ENCODE measurements around the gene CMYA5.
A peak's percentile ranks its signal among the peaks of the same experiment; 100 is the strongest.
"Not testable (repeated sequence)": the region's sequence is repeated elsewhere in the genome, so short reads cannot be mapped to it uniquely, and the experiment has no call there.

CMYA5 gene

DNA sequence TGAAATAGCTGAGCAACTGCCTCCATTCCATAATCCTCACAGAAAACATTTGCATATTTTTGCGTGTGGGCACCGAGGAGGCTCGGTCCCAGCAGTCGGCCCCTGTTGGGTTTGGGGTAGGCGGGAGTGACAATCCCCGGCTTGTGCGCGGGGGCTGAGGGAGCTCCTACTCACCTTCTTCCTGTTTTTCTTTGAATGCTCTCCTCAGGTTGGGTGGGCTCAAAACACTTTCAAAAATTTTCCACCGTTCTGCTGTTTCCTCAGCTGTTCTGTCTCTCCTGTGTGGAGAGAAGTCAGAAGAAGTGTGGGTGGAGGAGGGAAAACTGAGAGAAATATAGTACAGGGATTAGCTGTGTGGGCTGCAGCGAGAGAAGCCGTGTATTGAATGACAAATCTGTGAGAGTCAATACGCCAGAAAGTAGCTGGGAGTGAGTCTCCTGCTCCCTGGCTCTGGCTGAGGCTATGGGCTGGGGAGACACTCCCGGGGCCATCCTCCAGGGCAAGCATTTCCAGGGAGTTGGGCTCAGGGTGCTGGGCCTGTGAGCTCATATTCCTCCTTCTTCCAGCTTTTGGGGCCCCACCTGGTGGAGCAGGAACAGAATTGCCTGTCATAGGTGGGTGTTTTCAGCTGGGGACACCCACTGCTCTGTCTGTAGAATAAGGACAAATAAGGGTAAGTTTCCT lies 84.7 kb downstream of the CMYA5 start:
- Histone ChIP-seq H3K27me3 (ENCODE audit: insufficient read depth, low read length, poor library complexity, severe bottlenecking) (no peaks in the 10 kb centered on the region), H3K4me1 (ENCODE audit: insufficient read depth, low read length, poor library complexity, severe bottlenecking) (no peaks in the 10 kb centered on the region), H3K4me2 (ENCODE audit: low read depth, low read length, poor library complexity, severe bottlenecking) (no peak overlapping the region), H3F3A (ENCODE audit: low read depth) (no peaks in the 10 kb centered on the region), H3K79me2 (ENCODE audit: insufficient read depth, low read length) (no peaks in the 10 kb centered on the region), H3K9me2 (replicated peaks; ENCODE audit: low read depth, low read length) (no peaks in the 10 kb centered on the region), H3K9ac (ENCODE audit: low read depth, low read length, poor library complexity, severe bottlenecking) (no peak overlapping the region), H3K4me3 (ENCODE audit: low read length, poor library complexity, severe bottlenecking) (no peak overlapping the region), H3K36me3 (ENCODE audit: insufficient read depth, low read length) (no peaks in the 10 kb centered on the region), H2AFZ (ENCODE audit: low read length) (no peak overlapping the region), H4K20me1 (ENCODE audit: insufficient read depth, low read length, poor library complexity, severe bottlenecking) (no peaks in the 10 kb centered on the region), H3K9me3 (ENCODE audit: insufficient read depth, low read depth, low read length) (no peaks in the 10 kb centered on the region)
- TF ChIP-seq CTCF (conservative IDR thresholded peaks at IDR 0.05; ENCODE audit: low read length) (peak; percentile 70), EZH2phosphoT487 (IDR thresholded peaks at IDR 0.05; ENCODE audit: borderline replicate concordance) (no peak)

DNA sequence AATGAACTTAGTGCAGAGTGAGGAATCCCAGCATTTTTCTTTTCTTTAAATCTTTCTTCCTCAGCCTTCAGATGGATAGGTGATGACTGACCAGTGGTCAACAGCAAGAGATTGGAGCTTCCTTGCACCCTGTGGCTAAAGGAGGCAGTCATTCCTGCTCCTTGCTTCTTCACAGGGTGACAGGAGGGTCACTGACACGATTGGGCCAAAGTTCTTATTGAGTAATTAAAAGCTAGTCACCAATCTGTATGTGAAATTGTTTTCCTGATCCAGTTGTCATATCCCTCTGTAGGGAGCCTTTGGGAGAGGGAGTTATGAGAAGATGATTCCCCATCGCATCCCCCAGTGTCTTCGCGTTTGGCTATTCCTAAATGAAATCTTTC lies 85.2 kb downstream of the CMYA5 start:
- Histone ChIP-seq H3K79me2 (ENCODE audit: insufficient read depth, low read length) (no peaks in the 10 kb centered on the region), H3K4me3 (ENCODE audit: low read length, poor library complexity, severe bottlenecking) (no peak overlapping the region), H4K20me1 (ENCODE audit: insufficient read depth, low read length, poor library complexity, severe bottlenecking) (no peaks in the 10 kb centered on the region), H3K4me1 (ENCODE audit: insufficient read depth, low read length, poor library complexity, severe bottlenecking) (no peaks in the 10 kb centered on the region), H3K36me3 (ENCODE audit: insufficient read depth, low read length) (no peaks in the 10 kb centered on the region), H3K9me3 (ENCODE audit: insufficient read depth, low read depth, low read length) (no peaks in the 10 kb centered on the region), H3K9ac (ENCODE audit: low read depth, low read length, poor library complexity, severe bottlenecking) (no peak overlapping the region), H3K4me2 (ENCODE audit: low read depth, low read length, poor library complexity, severe bottlenecking) (no peak overlapping the region), H2AFZ (ENCODE audit: low read length) (no peak overlapping the region), H3K27me3 (ENCODE audit: insufficient read depth, low read length, poor library complexity, severe bottlenecking) (no peaks in the 10 kb centered on the region), H3F3A (ENCODE audit: low read depth) (no peaks in the 10 kb centered on the region), H3K9me2 (replicated peaks; ENCODE audit: low read depth, low read length) (no peaks in the 10 kb centered on the region)
- TF ChIP-seq EZH2phosphoT487 (IDR thresholded peaks at IDR 0.05; ENCODE audit: borderline replicate concordance) = no peak
- TF ChIP-seq CTCF (conservative IDR thresholded peaks at IDR 0.05; ENCODE audit: low read length) = no peak

GRCh38 chr5:79784741-79785140 lies 95.1 kb downstream of the CMYA5 start:
- H3K4me1 ChIP-seq (ENCODE audit: insufficient read depth, low read length, poor library complexity, severe bottlenecking); H2AFZ ChIP-seq (ENCODE audit: low read length); H3K4me2 ChIP-seq (ENCODE audit: low read depth, low read length, poor library complexity, severe bottlenecking); H3F3A ChIP-seq (ENCODE audit: low read depth); H3K9me3 ChIP-seq (ENCODE audit: insufficient read depth, low read depth, low read length); H3K27me3 ChIP-seq (ENCODE audit: insufficient read depth, low read length, poor library complexity, severe bottlenecking); H3K79me2 ChIP-seq (ENCODE audit: insufficient read depth, low read length); H4K20me1 ChIP-seq (ENCODE audit: insufficient read depth, low read length, poor library complexity, severe bottlenecking); H3K9me2 ChIP-seq (replicated peaks; ENCODE audit: low read depth, low read length); H3K9ac ChIP-seq (ENCODE audit: low read depth, low read length, poor library complexity, severe bottlenecking); H3K36me3 ChIP-seq (ENCODE audit: insufficient read depth, low read length); H3K4me3 ChIP-seq (ENCODE audit: low read length, poor library complexity, severe bottlenecking): not testable (repeated sequence)

- TF ChIP-seq CTCF (conservative IDR thresholded peaks at IDR 0.05; ENCODE audit: low read length) = no peak
- TF ChIP-seq EZH2phosphoT487 (IDR thresholded peaks at IDR 0.05; ENCODE audit: borderline replicate concordance) = no peak
Measured at GRCh38 chr5:79785983-79786382, 96.3 kb downstream of the CMYA5 start.

More at GRCh38 chr5:79785983-79786382, 96.3 kb downstream of the CMYA5 start:
- Histone ChIP-seq H4K20me1 (ENCODE audit: insufficient read depth, low read length, poor library complexity, severe bottlenecking) (no peaks in the 10 kb centered on the region), H3K27me3 (ENCODE audit: insufficient read depth, low read length, poor library complexity, severe bottlenecking) (no peaks in the 10 kb centered on the region), H3K4me1 (ENCODE audit: insufficient read depth, low read length, poor library complexity, severe bottlenecking) (no peaks in the 10 kb centered on the region), H2AFZ (ENCODE audit: low read length) (no peak overlapping the region), H3K4me3 (ENCODE audit: low read length, poor library complexity, severe bottlenecking) (no peak overlapping the region), H3K9me2 (replicated peaks; ENCODE audit: low read depth, low read length) (no peaks in the 10 kb centered on the region), H3K36me3 (ENCODE audit: insufficient read depth, low read length) (no peaks in the 10 kb centered on the region), H3K9ac (ENCODE audit: low read depth, low read length, poor library complexity, severe bottlenecking) (no peak overlapping the region), H3F3A (ENCODE audit: low read depth) (no peaks in the 10 kb centered on the region), H3K9me3 (ENCODE audit: insufficient read depth, low read depth, low read length) (no peaks in the 10 kb centered on the region), H3K79me2 (ENCODE audit: insufficient read depth, low read length) (no peaks in the 10 kb centered on the region), H3K4me2 (ENCODE audit: low read depth, low read length, poor library complexity, severe bottlenecking) (no peak overlapping the region)

Data from Loucy (cell line).